ENCODE data around the gene STPG2.

DNA sequence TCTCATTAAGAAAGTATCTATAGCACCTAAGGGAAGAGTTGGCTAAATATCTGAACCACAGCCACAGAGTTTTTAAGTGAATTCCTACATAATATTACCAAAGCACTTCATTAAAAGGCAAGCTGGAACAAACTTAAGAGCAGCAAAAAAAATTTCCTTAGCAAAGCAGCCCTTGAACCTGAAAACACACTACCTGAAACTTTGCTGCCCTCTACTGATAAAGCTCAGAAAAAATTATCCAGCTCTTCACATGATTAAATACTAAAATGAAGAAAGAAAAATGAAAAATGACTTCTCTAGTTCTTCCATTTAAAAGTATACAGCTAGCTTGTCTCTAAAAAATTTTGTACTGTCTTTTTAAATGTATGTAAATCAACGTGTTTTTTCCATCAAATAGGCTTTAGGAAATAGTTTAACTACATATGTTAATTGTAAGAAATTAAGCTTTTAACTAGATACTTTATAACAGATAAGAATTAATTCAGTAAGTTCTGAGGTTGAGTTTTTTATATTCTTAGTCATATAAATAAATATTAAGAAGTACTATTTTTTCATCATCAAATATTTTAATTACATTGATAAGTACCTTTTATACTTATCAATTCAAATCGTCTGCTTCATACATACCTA lies 156.1 kb downstream of the STPG2 start:
- TF ChIP-seq CTCF (IDR thresholded peaks at IDR 0.05) (peak in 2 of 3 experiments; percentile 10 to 36), POLR2A (IDR thresholded peaks at IDR 0.05) (no peak)
